GM19099 (cell line): ENCODE measurements around the gene PDLIM4.

Experiments used
- POLR2A ChIP-seq: IDR thresholded peaks from 3 replicates; pipeline ENCODE4 v1.6.1; 2011; ENCODE audit warnings: low read depth; ENCODE audit not compliant: insufficient read length; ENCODE audit errors: extremely low read depth

Gene PDLIM4

DNA sequence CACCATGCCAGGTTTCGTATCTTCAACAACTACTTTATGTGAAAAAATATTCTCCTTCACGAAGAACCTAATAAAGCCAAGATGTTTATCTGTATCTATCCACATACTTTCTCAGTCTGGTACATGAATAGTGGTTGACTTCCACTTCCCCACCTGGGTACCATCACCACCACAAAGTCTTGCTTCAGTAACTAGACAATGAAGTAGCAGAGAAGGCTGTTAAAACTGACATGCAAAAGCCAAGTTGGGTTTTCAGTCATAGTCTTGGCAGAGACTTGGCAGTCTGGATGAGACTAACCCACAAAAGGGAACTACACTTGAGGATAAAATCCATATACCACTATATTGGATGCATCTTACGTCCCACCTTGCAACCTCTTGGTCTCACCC, 34.9 kb upstream of the PDLIM4 start:
- TF ChIP-seq POLR2A, result no peak

- TF ChIP-seq POLR2A, result no peak
Measured at GRCh38 chr5:132223861-132224260, 33.6 kb upstream of the PDLIM4 start.

DNA sequence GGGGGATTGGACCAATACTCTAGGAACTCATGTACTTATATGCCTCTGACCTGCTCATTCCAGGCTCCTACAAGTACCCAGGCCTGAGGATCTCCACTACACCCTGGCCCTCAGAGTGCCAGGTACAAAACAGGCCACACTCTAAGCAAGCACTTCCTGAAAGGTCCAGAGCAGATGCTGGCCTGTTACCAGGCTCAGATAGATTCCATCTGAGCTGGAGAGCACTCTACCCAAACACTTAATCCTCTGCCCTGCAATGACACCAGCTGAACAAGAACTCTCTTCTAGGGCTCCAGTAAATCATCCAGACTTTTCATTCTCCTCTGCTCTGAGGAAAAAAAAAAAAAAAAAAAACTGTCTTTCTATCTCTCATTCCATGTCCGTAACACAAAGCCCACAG, 32.8 kb upstream of the PDLIM4 start:
- TF ChIP-seq POLR2A, result no peak

GRCh38 chr5:132225165-132226032, 32.1 kb upstream of the PDLIM4 start:
- TF ChIP-seq POLR2A, result no peak

DNA sequence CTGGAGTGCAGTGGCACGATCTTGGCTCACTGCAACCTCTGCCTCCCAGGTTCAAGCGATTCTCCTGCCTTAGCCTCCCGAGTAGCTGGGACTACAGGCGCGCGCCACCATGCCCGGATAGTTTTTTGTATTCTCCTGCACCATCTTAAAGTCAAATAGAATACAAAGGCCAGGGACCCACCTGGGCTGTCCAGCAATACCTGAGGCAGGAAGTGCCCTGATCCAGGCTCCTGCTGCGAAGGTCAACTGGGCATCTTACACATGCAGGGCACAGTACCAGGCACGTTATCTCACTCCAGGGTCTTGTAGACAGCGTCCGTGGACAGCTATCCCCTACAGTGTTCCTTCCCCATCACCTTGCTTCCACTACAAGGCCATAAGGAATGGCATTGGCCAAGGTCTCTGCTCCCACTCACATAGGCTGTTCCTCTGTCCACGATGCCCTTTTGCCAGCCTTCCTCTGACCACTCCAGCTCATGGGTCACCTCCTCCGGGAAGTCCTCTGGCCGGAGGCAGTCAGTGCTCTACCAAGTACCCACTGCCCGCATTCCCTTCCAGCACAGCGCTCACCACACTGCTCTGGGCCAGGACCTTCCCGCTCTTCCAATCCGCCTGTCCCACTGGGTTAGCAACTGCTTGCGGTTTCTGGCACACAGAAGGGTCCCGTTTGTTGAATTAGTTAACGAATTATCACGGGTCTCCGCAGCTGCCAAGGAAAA, 30.8 kb upstream of the PDLIM4 start:
- TF ChIP-seq POLR2A, result no peak

- no peak for TF ChIP-seq POLR2A
Measured at GRCh38 chr5:132227235-132227484, 30.3 kb upstream of the PDLIM4 start.

- TF ChIP-seq POLR2A, result no peak
Measured at GRCh38 chr5:132227485-132228240, 29.8 kb upstream of the PDLIM4 start, which contains the start of gene P4HA2. Gene P4HA2, minus strand, starts transcription at chr5:132227853. Its CDS starts 9,227 bp downstream, at chr5:132218626.

- no peak for TF ChIP-seq POLR2A
Measured at GRCh38 chr5:132228241-132229035, 29.1 kb upstream of the PDLIM4 start.

DNA sequence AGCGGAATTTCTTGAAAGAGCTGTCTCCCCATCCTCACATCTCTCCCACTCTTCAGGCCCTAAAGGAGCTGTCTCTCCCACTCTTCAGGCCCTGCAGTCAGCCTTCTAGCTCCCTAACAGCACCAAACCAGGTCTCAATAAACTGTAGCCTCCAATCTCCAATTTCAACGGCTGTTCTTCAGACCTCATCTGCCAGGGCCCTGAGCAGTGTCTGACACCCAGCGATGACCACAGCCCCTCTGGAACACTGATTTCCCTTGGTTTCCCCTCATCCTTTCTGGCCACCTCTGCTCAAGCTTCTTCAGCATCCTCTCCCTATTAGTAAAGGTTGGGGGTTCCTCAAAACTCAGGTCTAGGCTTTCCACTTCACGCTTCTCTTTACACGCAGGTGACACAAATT, 28.3 kb upstream of the PDLIM4 start:
- TF ChIP-seq POLR2A, result no peak

DNA sequence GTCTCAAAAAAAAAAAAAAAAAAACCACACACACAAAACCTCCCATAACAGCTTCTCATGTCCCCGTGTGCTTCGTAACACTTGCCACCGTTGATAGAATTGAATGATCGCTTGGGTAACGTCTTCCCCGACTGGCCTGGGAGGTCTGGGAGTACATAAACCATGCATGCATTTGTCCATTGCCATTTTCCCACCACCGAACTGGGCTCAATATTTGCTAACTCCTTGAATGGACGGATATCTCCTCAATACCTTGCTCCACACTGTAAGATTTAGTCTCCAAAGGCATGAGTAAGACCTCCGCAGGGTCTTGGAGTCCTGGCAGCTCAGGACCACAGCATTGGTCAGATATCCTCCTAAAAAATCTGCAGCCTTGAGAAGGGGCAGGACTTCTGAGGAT, 26.6 kb upstream of the PDLIM4 start:
- no peak for TF ChIP-seq POLR2A

DNA sequence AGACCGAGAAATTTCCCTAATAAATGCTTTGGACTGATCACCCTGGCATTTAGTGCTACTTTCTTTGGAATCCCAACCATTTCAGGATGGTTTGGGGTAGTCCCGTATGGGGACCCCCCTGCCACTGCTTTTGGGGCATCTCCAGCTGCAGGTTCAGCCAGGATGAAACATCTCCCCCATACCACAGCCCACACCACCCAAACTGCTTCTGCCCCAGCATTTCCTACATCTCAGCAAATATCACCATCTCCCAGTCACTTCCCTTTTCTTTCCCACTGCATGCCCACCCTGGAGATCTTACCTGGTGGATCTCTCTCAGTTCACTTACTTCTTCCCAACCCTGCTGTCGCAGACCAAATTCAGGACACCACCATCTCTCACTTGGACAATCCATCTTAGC, 25.0 kb upstream of the PDLIM4 start:
- TF ChIP-seq POLR2A, result no peak

DNA sequence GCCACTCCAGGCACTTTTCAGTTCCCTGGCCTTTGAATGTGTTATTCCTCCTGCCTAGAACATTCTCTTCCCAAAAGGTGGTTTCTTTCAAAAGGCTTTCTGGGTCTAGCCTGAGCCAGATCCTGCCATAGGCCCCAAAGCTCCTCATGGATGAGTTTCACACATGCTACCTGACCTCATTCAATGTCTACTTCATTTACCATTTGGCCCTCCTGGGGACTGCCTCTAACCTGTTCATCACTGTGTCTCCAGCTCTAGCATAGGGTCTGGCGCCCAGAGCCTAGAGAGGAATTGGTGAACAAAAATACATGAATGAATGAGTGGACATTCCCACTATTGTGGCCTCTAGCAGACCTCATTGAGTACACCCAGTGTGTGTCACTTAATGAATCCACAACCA, 24.4 kb upstream of the PDLIM4 start:
- TF ChIP-seq POLR2A, result no peak

DNA sequence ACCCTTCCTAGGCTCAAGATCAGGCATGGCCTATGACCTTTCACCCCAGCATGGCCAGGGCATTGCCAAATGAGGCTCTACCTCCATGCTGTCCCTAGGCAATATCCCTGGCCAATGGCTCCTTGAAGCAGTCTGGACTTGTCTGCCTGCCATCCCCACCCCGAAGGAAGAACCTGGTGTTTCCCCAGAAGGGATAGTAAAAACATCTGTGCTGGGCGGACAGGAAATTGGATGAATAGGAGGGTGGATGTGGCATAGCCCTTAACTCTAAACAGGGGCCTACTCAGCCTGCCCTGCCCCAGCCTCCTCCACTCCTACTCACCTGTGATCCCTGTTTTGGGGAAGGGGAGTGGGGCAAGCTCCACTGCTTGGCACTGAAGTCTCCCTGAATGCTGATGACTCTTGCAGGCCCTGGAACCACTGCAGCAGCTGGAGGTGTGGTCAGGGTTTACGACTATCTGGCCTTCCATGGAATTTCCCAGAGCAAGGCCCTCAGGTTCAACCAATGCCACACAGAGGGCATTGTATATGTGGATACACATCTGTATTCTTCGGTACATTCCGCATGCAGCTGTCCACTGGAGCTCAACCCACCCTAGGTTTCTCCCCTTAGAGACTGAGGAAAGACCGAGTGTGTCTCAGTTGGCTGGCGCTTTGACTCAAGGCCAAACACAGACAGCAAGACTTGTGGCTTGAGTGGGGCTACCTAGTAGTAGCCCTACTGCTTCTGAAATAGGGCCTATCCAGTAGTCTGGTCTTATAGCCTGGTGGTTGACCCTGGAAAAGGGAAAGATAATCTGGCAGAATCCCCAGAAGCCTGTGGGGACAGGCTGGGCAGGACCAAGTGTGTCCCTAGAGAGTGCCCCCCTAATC, 23.4 kb upstream of the PDLIM4 start:
- no peak for TF ChIP-seq POLR2A

DNA sequence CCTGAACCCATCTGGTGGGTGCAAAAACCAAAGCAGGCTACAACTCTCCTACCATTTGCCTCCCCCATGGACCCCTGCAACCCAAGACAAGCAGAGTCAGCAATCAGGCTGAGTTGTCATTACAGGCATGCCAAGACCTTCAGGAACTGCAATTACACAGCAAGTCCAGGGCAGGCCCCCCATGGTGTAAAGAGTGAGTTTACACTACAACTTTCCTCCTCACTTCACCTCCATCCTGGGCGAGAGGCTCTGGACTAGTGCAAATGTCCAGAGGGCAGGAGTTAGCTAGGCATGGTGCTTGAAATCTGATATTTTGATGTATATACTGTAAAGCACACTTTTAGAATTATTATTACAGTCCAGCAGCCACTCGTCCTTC, 22.8 kb upstream of the PDLIM4 start:
- TF ChIP-seq POLR2A, result no peak
